NCI-H748 (cell line): Measurements from ENCODE around the gene PIAS4.
A peak's percentile ranks its signal among the peaks of the same experiment; 100 is the strongest.
"Not testable (repeated sequence)": the region's sequence is repeated elsewhere in the genome, so short reads cannot be mapped to it uniquely, and the experiment has no call there.

Source experiments
- DNase-seq: peaks from one replicate; lab custom pipeline; 2025; ENCODE audit not compliant: unreplicated experiment; lab: John Stamatoyannopoulos, UW

The PIAS4 gene

GRCh38 chr19:4007021-4007835 is at the start of gene PIAS4:
Gene PIAS4 (plus strand): TSS chr19:4007736. CDS start chr19:4007761, 25 bp downstream.
- peak; percentile 98 for DNase-seq

- DNase-seq: no peak
These were observed 48.4 kb upstream of the PIAS4 start for GRCh38 chr19:3958836-3959765.

- DNase-seq: no peak
These were observed 47.8 kb upstream of the PIAS4 start for GRCh38 chr19:3959766-3960131.

GRCh38 chr19:3961007-3961406 is 46.5 kb upstream of the PIAS4 start:
- DNase-seq: no peak

GRCh38 chr19:3963458-3964255 is 43.9 kb upstream of the PIAS4 start:
- no peak for DNase-seq

- no peak for DNase-seq
These were observed 43.0 kb upstream of the PIAS4 start for GRCh38 chr19:3964256-3965194.

- DNase-seq: no peak
These were observed 41.2 kb upstream of the PIAS4 start for GRCh38 chr19:3966051-3967017.

GRCh38 chr19:3967983-3968382 is 39.6 kb upstream of the PIAS4 start:
- not testable (repeated sequence) for DNase-seq

- DNase-seq: peak; percentile 38
These were observed 38.7 kb upstream of the PIAS4 start for GRCh38 chr19:3968556-3969434.

- DNase-seq: no peak
These were observed 37.9 kb upstream of the PIAS4 start for GRCh38 chr19:3969435-3970312.

- no peak for DNase-seq
These were observed 37.2 kb upstream of the PIAS4 start for GRCh38 chr19:3970313-3970807.

- peak; percentile 97 for DNase-seq
These were observed 36.5 kb upstream of the PIAS4 start, which contains the start of gene DAPK3 for GRCh38 chr19:3970808-3971598. Gene DAPK3 (minus strand): TSS chr19:3971099. CDS start chr19:3969735, 1,364 bp downstream.

GRCh38 chr19:3975144-3975543 is 32.4 kb upstream of the PIAS4 start:
- no peak for DNase-seq

GRCh38 chr19:3975637-3976087 is 31.9 kb upstream of the PIAS4 start:
- DNase-seq: no peak

GRCh38 chr19:3976495-3977241 is 30.9 kb upstream of the PIAS4 start:
- no peak for DNase-seq
